Measurements from ENCODE around the gene SLC39A2.
A peak's percentile ranks its signal among the peaks of the same experiment; 100 is the strongest.
"Not testable (repeated sequence)": the region's sequence is repeated elsewhere in the genome, so short reads cannot be mapped to it uniquely, and the experiment has no call there.

SLC39A2 gene

GRCh38 chr14:20997564-20997963 lies 1.5 kb upstream of the SLC39A2 start:
- DNase-seq, result no peak

- no peak for DNase-seq
Observed at GRCh38 chr14:20998139-20998538, 954 bp upstream of the SLC39A2 start.

- DNase-seq, result no peak
Observed at GRCh38 chr14:20999591-20999990, 498 bp downstream of the SLC39A2 start.

GRCh38 chr14:21001218-21001617 lies 2.1 kb downstream of the SLC39A2 start:
- no peak for DNase-seq

- DNase-seq, result no peak
Observed at GRCh38 chr14:21003788-21004346, 4.8 kb downstream of the SLC39A2 start.

GRCh38 chr14:21009721-21010120 lies 10.6 kb downstream of the SLC39A2 start:
- DNase-seq, result not testable (repeated sequence)

- DNase-seq, result no peak
Observed at GRCh38 chr14:21011136-21011535, 12.0 kb downstream of the SLC39A2 start.

GRCh38 chr14:21014761-21015190 lies 15.7 kb downstream of the SLC39A2 start:
- peak; percentile 83 for DNase-seq

GRCh38 chr14:21015312-21015711 lies 16.2 kb downstream of the SLC39A2 start:
- no peak for DNase-seq

GRCh38 chr14:21016413-21017190 lies 17.5 kb downstream of the SLC39A2 start:
- no peak for DNase-seq

GRCh38 chr14:21017528-21018245 lies 18.6 kb downstream of the SLC39A2 start:
- no peak for DNase-seq

- no peak for DNase-seq
Observed at GRCh38 chr14:21018286-21018685, 19.2 kb downstream of the SLC39A2 start.

GRCh38 chr14:21018781-21019180 lies 19.7 kb downstream of the SLC39A2 start:
- no peak for DNase-seq

GRCh38 chr14:21019366-21019765 lies 20.3 kb downstream of the SLC39A2 start:
- DNase-seq, result no peak

GRCh38 chr14:21020977-21021545 lies 22.0 kb downstream of the SLC39A2 start:
- DNase-seq, result no peak

GRCh38 chr14:21022686-21023085 lies 23.6 kb downstream of the SLC39A2 start:
- DNase-seq, result no peak

GRCh38 chr14:21023174-21023573 lies 24.1 kb downstream of the SLC39A2 start:
- DNase-seq, result no peak

GRCh38 chr14:21023817-21024584 lies 24.9 kb downstream of the SLC39A2 start:
- DNase-seq, result no peak

- DNase-seq, result peak; percentile 42
Observed at GRCh38 chr14:21024585-21025370, 25.7 kb downstream of the SLC39A2 start, which contains the start of gene NDRG2. TSS of gene NDRG2 (minus strand) at chr14:21025061. CDS start at chr14:21023315, 1,746 bp downstream.

GRCh38 chr14:21025371-21026273 lies 26.5 kb downstream of the SLC39A2 start:
- no peak for DNase-seq

All from NCI-H774 (cell line).